Liver (tissue), 9 donors: Measurements from ENCODE around the gene NXPH2. TPM values are rescaled to one million over a fixed set of nuclear protein-coding genes. Genes with fewer than 3 reads are reported as not detected.
"Not testable (repeated sequence)": the region's sequence is repeated elsewhere in the genome, so short reads cannot be mapped to it uniquely, and the experiment has no call there.

ENCODE experiments used
- DNase-seq: peaks from one replicate; pipeline ENCODE4 v3.0.0-alpha.2; 2017; ENCODE audit warnings: low spot score
- H3K27ac ChIP-seq, 2 donors: one replicate each; pipeline ENCODE4 v1.7.0; 2013; ENCODE audit warnings: inconsistent platforms in 2 of 2, low read length in 2 of 2, control low read depth in 1 of 2, low read depth in 1 of 2, mild to moderate bottlenecking in 1 of 2
- H3K27me3 ChIP-seq, 4 donors: one replicate each; pipeline versions ENCODE4 v1.6.1 to v1.7.0; 2013; ENCODE audit warnings: low read length in 3 of 4, inconsistent platforms in 1 of 4, mild to moderate bottlenecking in 1 of 4, moderate library complexity in 1 of 4; ENCODE audit not compliant: control insufficient read depth in 4 of 4, insufficient read depth in 4 of 4
- H3K36me3 ChIP-seq, 4 donors: one replicate each; pipeline versions ENCODE4 v1.6.1 to v1.7.0; 2013; ENCODE audit warnings: low read length in 3 of 4, mild to moderate bottlenecking in 3 of 4, low read depth in 1 of 4, moderate library complexity in 1 of 4; ENCODE audit not compliant: control insufficient read depth in 4 of 4, insufficient read depth in 3 of 4
- H3K4me1 ChIP-seq, 4 donors: one replicate each; pipeline versions ENCODE4 v1.6.1 to v1.7.0; 2013; ENCODE audit warnings: low read length in 3 of 4, mild to moderate bottlenecking in 3 of 4, moderate library complexity in 1 of 4; ENCODE audit not compliant: control insufficient read depth in 4 of 4, insufficient read depth in 4 of 4
- H3K4me3 ChIP-seq, 3 donors: one replicate each; pipeline versions ENCODE4 v1.6.1 to v1.7.0; 2013; ENCODE audit warnings: low read length in 3 of 3, control low read depth in 1 of 3, low read depth in 1 of 3, mild to moderate bottlenecking in 1 of 3
- H3K9ac ChIP-seq, 2 donors: one replicate each; pipeline ENCODE4 v1.7.0; 2013; ENCODE audit warnings: low read length in 2 of 2, mild to moderate bottlenecking in 2 of 2, moderate library complexity in 2 of 2, control low read depth in 1 of 2, low read depth in 1 of 2
- H3K9me3 ChIP-seq, 4 donors: one replicate each; pipeline versions ENCODE4 v1.6.1 to v1.7.0; 2013; ENCODE audit warnings: low read length in 3 of 4; ENCODE audit not compliant: control insufficient read depth in 4 of 4
- FOXA1 ChIP-seq: IDR thresholded peaks from 2 replicates; pipeline ENCODE4 v1.6.1; 2016; ENCODE audit warnings: antibody characterized with exemption
- HNF4G ChIP-seq: IDR thresholded peaks from 2 replicates; pipeline ENCODE4 v1.6.1; 2016; ENCODE audit warnings: antibody characterized with exemption
- JUND ChIP-seq, 2 donors: IDR thresholded peaks; 2 replicates each; pipeline ENCODE4 v1.6.1; 2016; ENCODE audit warnings: antibody characterized with exemption in 2 of 2
- NR2F2 ChIP-seq: IDR thresholded peaks from 2 replicates; pipeline ENCODE4 v1.6.1; 2016; ENCODE audit warnings: antibody characterized with exemption
- RAD21 ChIP-seq, 2 donors: IDR thresholded peaks; 2 replicates each; pipeline ENCODE4 v1.6.1; 2016; ENCODE audit warnings: antibody characterized with exemption in 2 of 2, mild to moderate bottlenecking in 2 of 2
- YY1 ChIP-seq: IDR thresholded peaks from 2 replicates; pipeline ENCODE4 v1.6.1; 2016; ENCODE audit warnings: antibody characterized with exemption, mild to moderate bottlenecking
- WGBS: extraction: QIAGEN DNeasy Blood & Tissue Kit; methylation state at CpG from one replicate; pipeline ENCODE4 v1.1.7; 2013; 5-methylcytosine and 5-hydroxymethylcytosine counted together
- polyA plus RNA-seq, 2 donors: library from polyadenylated mRNA; stranded (reverse) in 1 of 2; unstranded in 1 of 2; fragments of 200-250 nt in 1 of 2; fragments of >200 nt in 1 of 2; fragmentation: Nextera tagmentation in 1 of 2; extraction: Ambion mirVana in 1 of 2; gene quantifications; one replicate each; pipeline versions ENCODE4 v1.2.1 to v1.2.3, GENCODE V29; 2013 to 2015
- total RNA-seq, 2 donors: library from RNA; depleted of rRNA; stranded (reverse); fragments of >200 nt; gene quantifications; one replicate each; pipeline ENCODE4 v1.2.3, GENCODE V29; 2014
- TF ChIP-seq, protein P1 (sequence below): IDR thresholded peaks from 2 replicates; pipeline ENCODE4 v1.6.1; 2016; ENCODE audit warnings: antibody characterized with exemption, mild to moderate bottlenecking
- TF ChIP-seq, protein P2 (sequence below): fragments of 150-350 bp; IDR thresholded peaks from 2 replicates; pipeline ENCODE4 v1.5.1; 2017; ENCODE audit warnings: improper control_type of control experiment, low read depth, low read length; ENCODE audit not compliant: missing input control
- donor health status: healthy.
- donor health status: healthy.
- donor health status: healthy.
- donor health status: healthy.
- donor health status: healthy.

NXPH2 gene
- total and polyA plus RNA-seq, 4 donors = 0.15 to 0.19 TPM; not detected in 2

DNA sequence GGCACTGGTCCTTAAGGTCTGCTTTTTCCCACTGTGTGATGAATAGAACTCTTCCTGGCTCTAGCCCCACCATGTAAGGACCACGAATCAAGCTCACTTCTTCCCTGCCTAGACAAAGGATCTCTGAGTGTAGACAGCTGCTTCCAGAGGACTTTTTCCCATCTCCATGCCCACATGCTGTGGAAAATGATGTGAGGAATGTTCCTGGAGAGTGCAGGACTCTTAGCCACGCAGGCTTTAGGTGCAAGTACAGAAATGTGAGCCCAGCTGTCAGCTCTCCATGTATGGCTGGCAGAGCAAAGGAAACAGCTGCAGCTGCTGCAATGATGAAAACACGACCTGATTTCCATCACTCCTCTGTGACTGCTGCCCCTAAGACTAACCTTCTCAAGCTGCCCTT lies 35.5 kb downstream of the NXPH2 start (continued):
- TF ChIP-seq, protein P1, sequence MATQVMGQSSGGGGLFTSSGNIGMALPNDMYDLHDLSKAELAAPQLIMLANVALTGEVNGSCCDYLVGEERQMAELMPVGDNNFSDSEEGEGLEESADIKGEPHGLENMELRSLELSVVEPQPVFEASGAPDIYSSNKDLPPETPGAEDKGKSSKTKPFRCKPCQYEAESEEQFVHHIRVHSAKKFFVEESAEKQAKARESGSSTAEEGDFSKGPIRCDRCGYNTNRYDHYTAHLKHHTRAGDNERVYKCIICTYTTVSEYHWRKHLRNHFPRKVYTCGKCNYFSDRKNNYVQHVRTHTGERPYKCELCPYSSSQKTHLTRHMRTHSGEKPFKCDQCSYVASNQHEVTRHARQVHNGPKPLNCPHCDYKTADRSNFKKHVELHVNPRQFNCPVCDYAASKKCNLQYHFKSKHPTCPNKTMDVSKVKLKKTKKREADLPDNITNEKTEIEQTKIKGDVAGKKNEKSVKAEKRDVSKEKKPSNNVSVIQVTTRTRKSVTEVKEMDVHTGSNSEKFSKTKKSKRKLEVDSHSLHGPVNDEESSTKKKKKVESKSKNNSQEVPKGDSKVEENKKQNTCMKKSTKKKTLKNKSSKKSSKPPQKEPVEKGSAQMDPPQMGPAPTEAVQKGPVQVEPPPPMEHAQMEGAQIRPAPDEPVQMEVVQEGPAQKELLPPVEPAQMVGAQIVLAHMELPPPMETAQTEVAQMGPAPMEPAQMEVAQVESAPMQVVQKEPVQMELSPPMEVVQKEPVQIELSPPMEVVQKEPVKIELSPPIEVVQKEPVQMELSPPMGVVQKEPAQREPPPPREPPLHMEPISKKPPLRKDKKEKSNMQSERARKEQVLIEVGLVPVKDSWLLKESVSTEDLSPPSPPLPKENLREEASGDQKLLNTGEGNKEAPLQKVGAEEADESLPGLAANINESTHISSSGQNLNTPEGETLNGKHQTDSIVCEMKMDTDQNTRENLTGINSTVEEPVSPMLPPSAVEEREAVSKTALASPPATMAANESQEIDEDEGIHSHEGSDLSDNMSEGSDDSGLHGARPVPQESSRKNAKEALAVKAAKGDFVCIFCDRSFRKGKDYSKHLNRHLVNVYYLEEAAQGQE = no peak
- TF ChIP-seq RAD21 (IDR thresholded peaks at IDR 0.05) (no peak), HNF4G (no peak), JUND (IDR thresholded peaks at IDR 0.05) (no peak), YY1 (no peak), FOXA1 (no peak)
- TF ChIP-seq, protein P2, sequence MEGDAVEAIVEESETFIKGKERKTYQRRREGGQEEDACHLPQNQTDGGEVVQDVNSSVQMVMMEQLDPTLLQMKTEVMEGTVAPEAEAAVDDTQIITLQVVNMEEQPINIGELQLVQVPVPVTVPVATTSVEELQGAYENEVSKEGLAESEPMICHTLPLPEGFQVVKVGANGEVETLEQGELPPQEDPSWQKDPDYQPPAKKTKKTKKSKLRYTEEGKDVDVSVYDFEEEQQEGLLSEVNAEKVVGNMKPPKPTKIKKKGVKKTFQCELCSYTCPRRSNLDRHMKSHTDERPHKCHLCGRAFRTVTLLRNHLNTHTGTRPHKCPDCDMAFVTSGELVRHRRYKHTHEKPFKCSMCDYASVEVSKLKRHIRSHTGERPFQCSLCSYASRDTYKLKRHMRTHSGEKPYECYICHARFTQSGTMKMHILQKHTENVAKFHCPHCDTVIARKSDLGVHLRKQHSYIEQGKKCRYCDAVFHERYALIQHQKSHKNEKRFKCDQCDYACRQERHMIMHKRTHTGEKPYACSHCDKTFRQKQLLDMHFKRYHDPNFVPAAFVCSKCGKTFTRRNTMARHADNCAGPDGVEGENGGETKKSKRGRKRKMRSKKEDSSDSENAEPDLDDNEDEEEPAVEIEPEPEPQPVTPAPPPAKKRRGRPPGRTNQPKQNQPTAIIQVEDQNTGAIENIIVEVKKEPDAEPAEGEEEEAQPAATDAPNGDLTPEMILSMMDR = no peak

DNA sequence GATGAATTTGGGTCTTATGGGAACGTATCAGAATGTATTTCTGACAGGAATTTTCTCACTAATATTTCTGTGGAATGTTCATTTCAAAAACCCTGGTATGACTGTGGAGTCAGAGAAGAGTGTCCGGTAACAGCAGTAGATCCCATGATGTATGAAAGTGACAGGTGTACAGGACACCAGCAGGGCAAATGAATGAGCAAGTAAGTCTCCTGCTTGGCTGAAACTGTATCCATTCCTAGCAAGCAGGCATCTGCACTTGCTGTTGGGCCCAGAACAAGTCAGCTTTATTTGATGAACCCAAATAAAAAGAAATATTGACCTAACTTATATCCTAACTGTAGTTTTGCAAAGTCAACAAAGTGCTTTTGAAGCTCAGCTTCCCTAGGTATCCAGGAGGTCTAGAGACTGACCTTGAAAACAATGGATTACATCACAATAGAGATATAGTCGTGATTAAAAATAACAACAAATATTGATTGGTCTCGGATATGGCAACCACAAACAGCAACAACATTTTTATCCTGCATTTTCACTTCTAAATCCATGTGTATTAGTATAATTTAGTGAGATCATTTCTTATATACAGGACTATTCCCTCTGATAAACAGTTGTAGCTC lies 37.6 kb downstream of the NXPH2 start:
- no peaks in the 10 kb centered on the region for H3K36me3 ChIP-seq
- no peaks in the 10 kb centered on the region for H3K27me3 ChIP-seq
- H3K4me1 ChIP-seq = no peaks in the 10 kb centered on the region
- H3K9me3 ChIP-seq = no peaks in the 10 kb centered on the region
- WGBS = 79% methylated on average over 4 of the region's 4 CpGs
- DNase-seq = no peak
- H3K27ac ChIP-seq = no peak overlapping the region
- no peak for TF ChIP-seq HNF4G
- no peak overlapping the region for H3K4me3 ChIP-seq
- no peak overlapping the region for H3K9ac ChIP-seq

DNA sequence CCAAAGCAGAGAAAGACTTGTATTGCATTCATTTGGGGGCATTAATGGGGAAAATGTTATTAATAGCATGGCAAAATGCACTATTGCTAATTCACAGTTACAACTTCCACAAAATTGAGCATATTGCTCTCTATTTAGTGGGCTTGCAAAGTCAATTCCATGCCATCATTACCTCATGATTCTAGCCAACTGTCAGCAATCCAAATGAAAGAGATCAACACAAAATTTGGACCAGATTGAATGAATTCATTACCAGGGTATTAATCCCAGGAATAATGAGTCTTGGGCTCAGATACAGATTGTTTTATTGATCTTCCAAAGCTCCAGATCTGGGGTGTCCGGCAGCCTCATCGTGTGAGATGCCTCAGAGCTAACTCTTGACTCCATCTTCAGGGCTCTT lies 38.3 kb downstream of the NXPH2 start:
- Histone ChIP-seq H3K9me3 (peaks cover 0 to 4% (median 2%) of the 10 kb centered on the region in 4 donors), H3K27ac (no peak overlapping the region), H3K9ac (no peak overlapping the region), H3K36me3 (no peaks in the 10 kb centered on the region), H3K4me1 (no peaks in the 10 kb centered on the region), H3K27me3 (no peaks in the 10 kb centered on the region), H3K4me3 (no peak overlapping the region)
- no peak for DNase-seq
- WGBS = 95% methylated on average over 2 of the region's 2 CpGs
- TF ChIP-seq NR2F2 = no peak

DNA sequence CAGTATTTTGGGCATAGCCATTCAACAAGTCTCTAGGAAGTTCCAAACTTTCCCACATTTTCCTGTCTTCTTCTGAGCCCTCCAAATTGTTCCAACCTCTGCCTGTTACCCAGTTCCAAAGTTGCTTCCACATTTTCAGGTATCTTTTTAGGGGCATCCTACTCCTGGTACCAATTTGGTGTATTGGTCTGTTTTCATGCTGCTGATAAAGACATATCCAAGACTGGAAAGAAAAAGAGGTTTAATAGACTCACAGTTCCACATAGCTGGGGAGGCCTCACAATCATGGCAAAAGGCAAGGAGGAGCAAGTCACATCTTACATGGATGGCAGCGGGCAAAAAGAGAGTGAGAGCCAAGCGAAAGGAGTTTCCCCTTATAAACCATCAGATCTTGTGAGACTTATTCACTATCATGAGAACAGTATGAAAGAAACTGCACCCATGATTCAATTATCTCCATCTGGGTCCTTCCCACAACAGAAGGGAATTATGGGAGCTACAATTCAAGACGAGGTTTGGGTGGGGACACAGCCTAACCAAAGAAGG lies 43.1 kb downstream of the NXPH2 start:
- H3K27me3 ChIP-seq, H3K9ac ChIP-seq, H3K27ac ChIP-seq, H3K4me1 ChIP-seq, H3K4me3 ChIP-seq, H3K36me3 ChIP-seq, DNase-seq: not testable (repeated sequence)
- peaks cover 0 to 11% (median 4%) of the 10 kb centered on the region in 4 donors for H3K9me3 ChIP-seq
- WGBS = 91% methylated on average over 3 of the region's 3 CpGs
